ACC112 (cell line): ENCODE measurements around the gene OR2T35.
"Not testable (repeated sequence)": the region's sequence is repeated elsewhere in the genome, so short reads cannot be mapped to it uniquely, and the experiment has no call there.

Source experiments
- H2AFZ ChIP-seq: fragments of 200-600 bp; sonication (generic); one replicate; pipeline ENCODE4 v1.6.0; 2017; ENCODE audit warnings: antibody characterized with exemption, low read length; ENCODE audit not compliant: unreplicated experiment
- H3K27ac ChIP-seq: fragments of 200-600 bp; sonication (generic); 2 replicates; pipeline ENCODE4 v1.5.1; 2014; ENCODE audit warnings: low read depth, mild to moderate bottlenecking, antibody characterized with exemption, low read length, moderate library complexity
- H3K27me3 ChIP-seq: fragments of 200-600 bp; sonication (generic); 2 replicates; pipeline ENCODE4 v1.6.1; 2014; ENCODE audit warnings: mild to moderate bottlenecking, antibody characterized with exemption, low read length, moderate library complexity, mixed read lengths; ENCODE audit not compliant: insufficient read depth
- H3K36me3 ChIP-seq: fragments of 200-600 bp; sonication (generic); 2 replicates; pipeline ENCODE4 v1.6.1; 2016; ENCODE audit warnings: mild to moderate bottlenecking, antibody characterized with exemption, low read length, moderate library complexity, mixed read lengths; ENCODE audit not compliant: insufficient read depth
- H3K4me1 ChIP-seq: fragments of 200-600 bp; sonication (generic); one replicate; pipeline ENCODE4 v1.6.1; 2016; ENCODE audit warnings: low read length, mixed read lengths; ENCODE audit not compliant: insufficient read depth, unreplicated experiment, control insufficient read depth
- H3K4me3 ChIP-seq: fragments of 200-600 bp; sonication (generic); 2 replicates; pipeline ENCODE4 v1.5.1; 2014; ENCODE audit warnings: mild to moderate bottlenecking, low read depth, low read length
- H3K79me2 ChIP-seq: fragments of 200-600 bp; sonication (generic); one replicate; pipeline ENCODE4 v1.6.0; 2016; ENCODE audit warnings: low read length; ENCODE audit not compliant: control insufficient read depth, unreplicated experiment, insufficient read depth

OR2T35 gene

GRCh38 chr1:248645178-248645577 lies at the start of gene OR2T35:
Gene OR2T35, minus strand, starts transcription at chr1:248645278. Its CDS starts 6,020 bp downstream, at chr1:248639258.
- H3K4me1 ChIP-seq = not testable (repeated sequence)

GRCh38 chr1:248691567-248692155 lies 46.6 kb upstream of the OR2T35 start:
- Histone ChIP-seq H3K4me1 (no peaks in the 10 kb centered on the region), H3K4me3 (no peak overlapping the region)

More at GRCh38 chr1:248645178-248645577, at the start of gene OR2T35:
- H3K27ac ChIP-seq, H3K4me3 ChIP-seq, H3K79me2 ChIP-seq, H2AFZ ChIP-seq, H3K36me3 ChIP-seq, H3K27me3 ChIP-seq: not testable (repeated sequence)

GRCh38 chr1:248688527-248689298 lies 43.6 kb upstream of the OR2T35 start:
- Histone ChIP-seq H3K27me3 (no peaks in the 10 kb centered on the region), H3K36me3 (no peaks in the 10 kb centered on the region), H2AFZ (no peak overlapping the region), H3K4me3 (no peak overlapping the region), H3K27ac (no peak overlapping the region), H3K79me2 (no peaks in the 10 kb centered on the region), H3K4me1 (no peaks in the 10 kb centered on the region)

More at GRCh38 chr1:248691567-248692155, 46.6 kb upstream of the OR2T35 start:
- Histone ChIP-seq H3K27ac (no peak overlapping the region), H3K79me2 (no peaks in the 10 kb centered on the region), H2AFZ (no peak overlapping the region), H3K27me3 (no peaks in the 10 kb centered on the region), H3K36me3 (no peaks in the 10 kb centered on the region)

GRCh38 chr1:248686815-248687214 lies 41.7 kb upstream of the OR2T35 start:
- H3K79me2 ChIP-seq = no peaks in the 10 kb centered on the region
- H3K27me3 ChIP-seq = no peaks in the 10 kb centered on the region
- no peaks in the 10 kb centered on the region for H3K4me1 ChIP-seq
- H2AFZ ChIP-seq = no peak overlapping the region
- no peaks in the 10 kb centered on the region for H3K36me3 ChIP-seq
- H3K4me3 ChIP-seq = no peak overlapping the region
- no peak overlapping the region for H3K27ac ChIP-seq

- Histone ChIP-seq H3K36me3 (no peaks in the 10 kb centered on the region), H3K4me1 (no peaks in the 10 kb centered on the region), H3K27ac (no peak overlapping the region)
Measured at GRCh38 chr1:248681651-248682050, 36.6 kb upstream of the OR2T35 start.

GRCh38 chr1:248670003-248670402 lies 24.9 kb upstream of the OR2T35 start:
- no peak overlapping the region for H3K4me3 ChIP-seq
- H3K27ac ChIP-seq = no peak overlapping the region
- H3K36me3 ChIP-seq = no peaks in the 10 kb centered on the region
- H3K4me1 ChIP-seq = no peaks in the 10 kb centered on the region
- H3K27me3 ChIP-seq = no peaks in the 10 kb centered on the region
- H2AFZ ChIP-seq = no peak overlapping the region
- no peaks in the 10 kb centered on the region for H3K79me2 ChIP-seq

More at GRCh38 chr1:248681651-248682050, 36.6 kb upstream of the OR2T35 start:
- no peak overlapping the region for H2AFZ ChIP-seq
- no peaks in the 10 kb centered on the region for H3K79me2 ChIP-seq
- H3K27me3 ChIP-seq = no peaks in the 10 kb centered on the region
- H3K4me3 ChIP-seq = no peak overlapping the region

GRCh38 chr1:248663453-248664328 lies 18.6 kb upstream of the OR2T35 start:
- not testable (repeated sequence) for H3K4me1 ChIP-seq, H3K79me2 ChIP-seq, H2AFZ ChIP-seq, H3K27ac ChIP-seq, H3K27me3 ChIP-seq, H3K36me3 ChIP-seq, H3K4me3 ChIP-seq

GRCh38 chr1:248656797-248657196 lies 11.7 kb upstream of the OR2T35 start:
- not testable (repeated sequence) for H3K27me3 ChIP-seq, H3K27ac ChIP-seq, H3K4me3 ChIP-seq, H3K36me3 ChIP-seq, H3K79me2 ChIP-seq, H2AFZ ChIP-seq, H3K4me1 ChIP-seq

- not testable (repeated sequence) for H3K4me3 ChIP-seq, H2AFZ ChIP-seq, H3K27me3 ChIP-seq, H3K36me3 ChIP-seq, H3K4me1 ChIP-seq, H3K79me2 ChIP-seq, H3K27ac ChIP-seq
Measured at GRCh38 chr1:248655354-248655753, 10.3 kb upstream of the OR2T35 start, which contains the start of gene OR2T27. Gene OR2T27, minus strand, starts transcription at chr1:248655528. Its CDS starts 4,644 bp downstream, at chr1:248650884.

- not testable (repeated sequence) for H3K4me3 ChIP-seq, H2AFZ ChIP-seq, H3K4me1 ChIP-seq, H3K27me3 ChIP-seq, H3K27ac ChIP-seq, H3K79me2 ChIP-seq, H3K36me3 ChIP-seq
Measured at GRCh38 chr1:248648770-248649536, 3.9 kb upstream of the OR2T35 start.
